HEK293T (cell line): ENCODE data around the gene TLE2.

ENCODE experiments used
- BHLHE40 ChIP-seq: fragments of 450-650 bp; IDR thresholded peaks from 2 replicates; pipeline ENCODE4 v1.6.1; 2016; ENCODE audit warnings: mild to moderate bottlenecking, moderate library complexity, borderline replicate concordance
- ELF4 ChIP-seq: fragments of 450-650 bp; IDR thresholded peaks from 2 replicates; pipeline ENCODE4 v1.6.1; 2017; ENCODE audit warnings: antibody characterized with exemption
- FOXA1 ChIP-seq: fragments of 450-650 bp; IDR thresholded peaks from 2 replicates; pipeline ENCODE4 v1.6.1; 2016; ENCODE audit warnings: mild to moderate bottlenecking
- FOXK2 ChIP-seq: fragments of 450-650 bp; IDR thresholded peaks from 2 replicates; pipeline ENCODE4 v1.6.1; 2016; ENCODE audit warnings: mild to moderate bottlenecking
- FOXM1 ChIP-seq: fragments of 450-650 bp; IDR thresholded peaks from 2 replicates; pipeline ENCODE4 v1.6.1; 2017; ENCODE audit warnings: mild to moderate bottlenecking, borderline replicate concordance
- HDGF ChIP-seq: fragments of 450-650 bp; IDR thresholded peaks from 2 replicates; pipeline ENCODE4 v1.6.1; 2017; ENCODE audit warnings: antibody characterized with exemption, borderline replicate concordance
- NFRKB ChIP-seq: fragments of 450-650 bp; IDR thresholded peaks from 2 replicates; pipeline ENCODE4 v1.6.1; 2016; ENCODE audit warnings: mild to moderate bottlenecking, moderate library complexity
- SUZ12 ChIP-seq: fragments of 450-650 bp; IDR thresholded peaks from 2 replicates; pipeline ENCODE4 v1.6.1; 2016; ENCODE audit warnings: mild to moderate bottlenecking
- TARDBP ChIP-seq: fragments of 450-650 bp; IDR thresholded peaks from 2 replicates; pipeline ENCODE4 v1.6.1; 2016
- TF ChIP-seq, protein P1 (sequence below): fragments of 450-650 bp; IDR thresholded peaks from 2 replicates; pipeline ENCODE4 v1.6.1; 2016

- TF ChIP-seq FOXA1 = no peak
- TF ChIP-seq HDGF = no peak
- no peak for TF ChIP-seq BHLHE40
- no peak for TF ChIP-seq TARDBP
- TF ChIP-seq FOXM1 = no peak
- TF ChIP-seq ELF4 = no peak
- no peak for TF ChIP-seq NFRKB
- TF ChIP-seq FOXK2 = no peak
- TF ChIP-seq, protein P1, sequence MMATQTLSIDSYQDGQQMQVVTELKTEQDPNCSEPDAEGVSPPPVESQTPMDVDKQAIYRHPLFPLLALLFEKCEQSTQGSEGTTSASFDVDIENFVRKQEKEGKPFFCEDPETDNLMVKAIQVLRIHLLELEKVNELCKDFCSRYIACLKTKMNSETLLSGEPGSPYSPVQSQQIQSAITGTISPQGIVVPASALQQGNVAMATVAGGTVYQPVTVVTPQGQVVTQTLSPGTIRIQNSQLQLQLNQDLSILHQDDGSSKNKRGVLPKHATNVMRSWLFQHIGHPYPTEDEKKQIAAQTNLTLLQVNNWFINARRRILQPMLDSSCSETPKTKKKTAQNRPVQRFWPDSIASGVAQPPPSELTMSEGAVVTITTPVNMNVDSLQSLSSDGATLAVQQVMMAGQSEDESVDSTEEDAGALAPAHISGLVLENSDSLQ = no peak
- TF ChIP-seq SUZ12 = no peak
These were observed 35.5 kb downstream of the TLE2 start for GRCh38 chr19:2993579-2993978.
